PC-9 (cell line): ENCODE data around the gene PHEX. TPM values are rescaled to one million over a fixed set of nuclear protein-coding genes. Genes with fewer than 3 reads are reported as not detected.

Source experiments
- BruUV-seq: library from RNA; stranded (reverse); fragments of 400-500 nt; replicated peaks from 2 replicates; lab custom pipeline; 2021; lab: Mats Ljungman, UMichigan
- CTCF ChIA-PET: fragments of 300-600 bp; sonication (Branson Sonifier 250); formaldehyde crosslinking; loops from one replicate; lab custom pipeline; 2022; ENCODE audit warnings: antibody characterized with exemption; lab: Charles Lee
- POLR2A ChIA-PET: fragments of 300-600 bp; sonication (Branson Sonifier 250); formaldehyde crosslinking; loops from one replicate; lab custom pipeline; 2022; ENCODE audit warnings: antibody characterized with exemption; ENCODE audit not compliant: unreplicated experiment; lab: Charles Lee
- DNase-seq, 2 experiments: peaks; one replicate each; pipeline versions ENCODE4 v3.0.0 to v3.0.0-alpha.2; 2015 to 2022; ENCODE audit warnings: mixed read lengths in 1 of 2
- H2AFZ ChIP-seq: fragments of 200-600 bp; sonication (generic); 2 replicates; pipeline ENCODE4 v1.8.1; 2017; ENCODE audit warnings: antibody characterized with exemption
- H3F3A ChIP-seq: fragments of 200-600 bp; sonication (generic); 2 replicates; pipeline ENCODE4 v1.8.1; 2017; ENCODE audit warnings: antibody characterized with exemption, mild to moderate bottlenecking, low read depth; ENCODE audit not compliant: insufficient read depth
- H3K27ac ChIP-seq: fragments of 200-600 bp; sonication (generic); 2 replicates; pipeline ENCODE4 v1.6.1; 2016; ENCODE audit warnings: mixed run types
- H3K27me3 ChIP-seq: fragments of 200-600 bp; sonication (generic); 2 replicates; pipeline ENCODE4 v1.6.1; 2016; ENCODE audit warnings: low read depth, mixed run types; ENCODE audit not compliant: insufficient read depth
- H3K36me3 ChIP-seq: fragments of 200-600 bp; sonication (generic); 2 replicates; pipeline ENCODE4 v1.6.1; 2016; ENCODE audit warnings: low read depth, mixed run types
- H3K4me1 ChIP-seq: fragments of 200-600 bp; sonication (generic); replicated peaks from 2 replicates; pipeline ENCODE4 v1.6.1; 2016; ENCODE audit warnings: mixed run types; ENCODE audit not compliant: insufficient read depth
- H3K4me2 ChIP-seq: fragments of 200-600 bp; sonication (generic); 2 replicates; pipeline ENCODE4 v1.6.1; 2017; ENCODE audit warnings: mixed run types
- H3K4me3 ChIP-seq: fragments of 200-600 bp; sonication (generic); 2 replicates; pipeline ENCODE4 v1.6.1; 2016; ENCODE audit warnings: mixed run types
- H3K79me2 ChIP-seq: fragments of 200-600 bp; sonication (generic); 2 replicates; pipeline ENCODE4 v1.6.1; 2017; ENCODE audit warnings: low read depth, mixed run types
- H3K9me2 ChIP-seq: fragments of 200-600 bp; sonication (generic); 2 replicates; pipeline ENCODE4 v1.8.1; 2017; ENCODE audit warnings: mild to moderate bottlenecking; ENCODE audit not compliant: insufficient read depth
- H3K9me3 ChIP-seq: fragments of 200-600 bp; sonication (generic); 2 replicates; pipeline ENCODE4 v1.8.1; 2016; ENCODE audit warnings: low read depth; ENCODE audit not compliant: insufficient read depth
- H4K20me1 ChIP-seq: fragments of 200-600 bp; sonication (generic); 2 replicates; pipeline ENCODE4 v1.8.1; 2017; ENCODE audit not compliant: insufficient read depth
- EZH2 ChIP-seq: fragments of 200-600 bp; sonication (generic); IDR thresholded peaks from 2 replicates; pipeline ENCODE4 v1.8.0; 2017; ENCODE audit warnings: antibody characterized with exemption, low read depth
- intact Hi-C: fragments of 100-400 bp; cut with micrococcal nuclease; formaldehyde crosslinking; loops from one replicate; pipeline ENCODE4 v1.10.0; 2022; ENCODE audit not compliant: unreplicated experiment
- total RNA-seq: library from RNA; stranded (reverse); gene quantifications from 2 replicates; pipeline ENCODE4 v1.2.3, GENCODE V29; 2021
- TF ChIP-seq, protein P1 (sequence below): fragments of 200-600 bp; sonication (generic); conservative IDR thresholded peaks from 2 replicates; pipeline ENCODE4 v1.6.1; 2017; ENCODE audit warnings: mixed run types, antibody characterized with exemption, mild to moderate bottlenecking, moderate library complexity

The PHEX gene
- total RNA-seq, 1 experiment from 2014 or later, result 3.5 TPM

DNA sequence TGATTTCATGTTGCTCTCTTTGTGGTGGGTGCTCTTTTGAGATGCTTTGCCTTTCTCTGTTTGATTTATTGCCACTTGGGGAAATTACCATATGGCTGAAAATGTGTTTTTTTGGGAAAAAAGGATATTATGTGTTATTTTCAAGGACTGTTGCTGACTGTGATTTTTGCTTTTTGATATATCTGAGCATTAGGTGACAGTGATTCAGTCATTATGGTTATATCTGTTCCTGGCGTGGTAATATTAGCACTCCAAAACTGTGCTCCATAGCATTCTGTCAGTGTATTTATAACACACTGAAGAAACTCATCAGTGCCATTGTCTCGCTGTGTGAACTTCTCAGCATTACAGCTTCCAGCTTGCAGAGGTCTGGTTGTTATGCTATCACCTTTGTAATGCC is 73.8 kb downstream of the PHEX start:
- H3K4me3 ChIP-seq, result no peak overlapping the region

DNA sequence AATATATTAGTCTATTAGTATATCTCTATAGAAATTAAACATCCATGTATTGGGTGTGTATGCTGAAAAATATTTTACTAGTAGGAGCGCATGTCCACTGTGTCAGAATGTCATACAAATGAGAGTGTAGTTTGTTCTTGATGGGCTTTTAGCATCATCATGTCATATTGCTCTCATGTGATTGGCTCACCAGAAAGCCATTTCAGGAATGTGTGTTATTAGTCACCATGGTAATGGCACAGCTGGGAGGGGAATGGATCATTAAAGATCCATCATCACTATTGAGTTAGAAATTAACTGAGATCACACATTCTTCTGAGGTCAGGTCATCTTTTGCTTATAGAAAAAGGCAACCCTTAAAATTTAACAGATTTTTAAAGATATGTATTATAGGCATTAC is 77.3 kb downstream of the PHEX start:
- DNase-seq, result peak in 1 of 2 experiments; percentile 35
- TF ChIP-seq, protein P1, sequence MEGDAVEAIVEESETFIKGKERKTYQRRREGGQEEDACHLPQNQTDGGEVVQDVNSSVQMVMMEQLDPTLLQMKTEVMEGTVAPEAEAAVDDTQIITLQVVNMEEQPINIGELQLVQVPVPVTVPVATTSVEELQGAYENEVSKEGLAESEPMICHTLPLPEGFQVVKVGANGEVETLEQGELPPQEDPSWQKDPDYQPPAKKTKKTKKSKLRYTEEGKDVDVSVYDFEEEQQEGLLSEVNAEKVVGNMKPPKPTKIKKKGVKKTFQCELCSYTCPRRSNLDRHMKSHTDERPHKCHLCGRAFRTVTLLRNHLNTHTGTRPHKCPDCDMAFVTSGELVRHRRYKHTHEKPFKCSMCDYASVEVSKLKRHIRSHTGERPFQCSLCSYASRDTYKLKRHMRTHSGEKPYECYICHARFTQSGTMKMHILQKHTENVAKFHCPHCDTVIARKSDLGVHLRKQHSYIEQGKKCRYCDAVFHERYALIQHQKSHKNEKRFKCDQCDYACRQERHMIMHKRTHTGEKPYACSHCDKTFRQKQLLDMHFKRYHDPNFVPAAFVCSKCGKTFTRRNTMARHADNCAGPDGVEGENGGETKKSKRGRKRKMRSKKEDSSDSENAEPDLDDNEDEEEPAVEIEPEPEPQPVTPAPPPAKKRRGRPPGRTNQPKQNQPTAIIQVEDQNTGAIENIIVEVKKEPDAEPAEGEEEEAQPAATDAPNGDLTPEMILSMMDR, result no peak
- no peak for TF ChIP-seq EZH2

More for the DNA sequence above, 73.8 kb downstream of the PHEX start:
- H3K27ac ChIP-seq, result no peak overlapping the region
- TF ChIP-seq EZH2, result no peak
- TF ChIP-seq, protein P1, result no peak
- intact Hi-C loops, result no loop called here
- H4K20me1 ChIP-seq, result no peaks in the 10 kb centered on the region
- ChIA-PET POLR2A (no interaction called here), CTCF (no interaction called here)
- no peaks in the 10 kb centered on the region for H3K4me1 ChIP-seq
- no peaks in the 10 kb centered on the region for H3K9me2 ChIP-seq
- H3K27me3 ChIP-seq, result no peaks in the 10 kb centered on the region
- H3K4me2 ChIP-seq, result no peak overlapping the region
- no peaks in the 10 kb centered on the region for H3K79me2 ChIP-seq
- BruUV-seq, result no TSS peak
- no peak overlapping the region for H2AFZ ChIP-seq
- no peaks in the 10 kb centered on the region for H3F3A ChIP-seq
- H3K36me3 ChIP-seq, result no peaks in the 10 kb centered on the region
- no peaks in the 10 kb centered on the region for H3K9me3 ChIP-seq
- DNase-seq, result no peak

DNA sequence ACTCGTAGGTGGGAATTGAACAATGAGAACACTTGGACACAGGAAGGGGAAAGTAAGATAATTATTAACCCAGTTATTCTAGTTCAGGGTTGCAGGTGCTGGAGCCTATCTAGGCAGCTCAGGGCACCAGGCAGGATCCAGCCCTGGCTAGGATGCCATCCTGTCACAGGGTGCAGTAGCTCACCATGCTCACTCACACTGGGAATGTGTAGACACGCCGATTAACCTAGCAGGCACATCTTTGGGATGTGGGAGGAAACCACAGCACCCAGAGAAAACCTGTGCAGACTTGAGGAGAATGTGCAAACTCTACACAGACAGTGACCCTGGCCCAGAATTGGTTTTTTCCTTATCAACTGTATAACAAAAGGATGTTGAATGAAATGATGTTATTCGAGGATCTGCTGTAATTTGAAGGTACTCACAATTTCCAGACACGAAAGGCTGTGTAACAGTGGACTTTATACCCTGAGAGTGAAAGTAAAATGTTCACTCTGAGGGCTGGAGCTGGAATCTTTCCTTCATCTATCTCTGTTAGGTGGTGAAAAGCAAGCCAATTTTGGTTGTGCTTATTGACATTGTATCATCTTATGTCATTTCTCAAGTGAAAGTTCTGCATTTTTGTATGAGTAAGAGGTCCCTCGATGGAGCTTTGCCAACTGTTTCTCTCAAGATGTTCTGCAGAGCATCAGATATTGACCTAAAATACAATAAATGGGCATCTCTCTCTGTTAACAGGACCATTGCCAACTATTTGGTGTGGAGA is 78.8 kb downstream of the PHEX start:
- DNase-seq, result no peak
- Histone ChIP-seq H3K36me3 (no peaks in the 10 kb centered on the region), H3K4me1 (no peaks in the 10 kb centered on the region), H4K20me1 (no peaks in the 10 kb centered on the region), H3K9me3 (no peaks in the 10 kb centered on the region), H3K27ac (no peak overlapping the region), H3F3A (no peaks in the 10 kb centered on the region), H3K79me2 (no peaks in the 10 kb centered on the region), H2AFZ (no peak overlapping the region), H3K27me3 (no peaks in the 10 kb centered on the region), H3K9me2 (no peaks in the 10 kb centered on the region), H3K4me2 (no peak overlapping the region), H3K4me3 (no peak overlapping the region)
- no TSS peak for BruUV-seq
- TF ChIP-seq EZH2, result no peak
- TF ChIP-seq, protein P1, result no peak
- CTCF ChIA-PET, result no interaction called here
- intact Hi-C loops, result no loop called here
- POLR2A ChIA-PET, result no interaction called here

More for the DNA sequence above, 77.3 kb downstream of the PHEX start:
- Histone ChIP-seq H3K4me2 (no peak overlapping the region), H4K20me1 (no peaks in the 10 kb centered on the region), H3K4me3 (no peak overlapping the region), H3K27ac (no peak overlapping the region), H3K9me3 (no peaks in the 10 kb centered on the region), H3K4me1 (no peaks in the 10 kb centered on the region), H2AFZ (no peak overlapping the region), H3K27me3 (no peaks in the 10 kb centered on the region), H3K79me2 (no peaks in the 10 kb centered on the region), H3K36me3 (no peaks in the 10 kb centered on the region), H3K9me2 (no peaks in the 10 kb centered on the region), H3F3A (no peaks in the 10 kb centered on the region)
- BruUV-seq, result no TSS peak
- POLR2A ChIA-PET, result interaction anchor here (0.6 kb wide), 1 partner anchor 12 kb away, joined by 5 read pairs; no protein-coding TSS in a partner anchor
- intact Hi-C loops, result no loop called here
- CTCF ChIA-PET, result no interaction called here
